WTC11 (cell line): ENCODE data around the gene ZBTB8B. TPM values are rescaled to one million over a fixed set of nuclear protein-coding genes. Genes with fewer than 3 reads are reported as not detected.
"Not testable (repeated sequence)": the region's sequence is repeated elsewhere in the genome, so short reads cannot be mapped to it uniquely, and the experiment has no call there.

Experiments used
- ATAC-seq: fragments of 200-7000 bp; cut with Tn5 transposase; 2 replicates; pipeline ENCODE4 v1.10.0; 2021; ENCODE audit warnings: mild to moderate bottlenecking, moderate library complexity
- CTCF ChIA-PET: fragments of 300-600 bp; sonication (Branson Sonifier 250); formaldehyde crosslinking; loops from one replicate; lab custom pipeline; 2021; ENCODE audit warnings: antibody characterized with exemption; lab: Charles Lee
- POLR2A ChIA-PET: fragments of 350-600 bp; sonication (Branson Sonifier 250); formaldehyde crosslinking; loops from one replicate; lab custom pipeline; 2021; ENCODE audit warnings: antibody characterized with exemption; lab: Charles Lee
- DNase-seq: peaks from one replicate; pipeline ENCODE4 v3.0.0; 2021; ENCODE audit warnings: low spot score
- H3K27ac Mint-ChIP-seq: 2 replicates; pipeline ENCODE4 v1.8.0; 2021; ENCODE audit warnings: mixed read lengths
- H3K27me3 Mint-ChIP-seq: 2 replicates; pipeline ENCODE4 v1.8.0; 2021; ENCODE audit warnings: low read depth, mild to moderate bottlenecking, moderate library complexity, mixed read lengths
- H3K36me3 Mint-ChIP-seq: 2 replicates; pipeline ENCODE4 v1.8.0; 2021; ENCODE audit warnings: mixed read lengths
- H3K4me1 Mint-ChIP-seq: 2 replicates; pipeline ENCODE4 v1.8.0; 2022; ENCODE audit warnings: mixed read lengths
- H3K4me3 Mint-ChIP-seq: 2 replicates; pipeline ENCODE4 v1.8.0; 2021; ENCODE audit warnings: mild to moderate bottlenecking, moderate library complexity, mixed read lengths
- H3K9me3 Mint-ChIP-seq: 2 replicates; pipeline ENCODE4 v1.8.0; 2021; ENCODE audit warnings: mixed read lengths
- ATF3 ChIP-seq: sonication (generic); formaldehyde crosslinking; conservative IDR thresholded peaks from 2 replicates; pipeline ENCODE4 v1.8.1; 2022; ENCODE audit warnings: mild to moderate bottlenecking, missing genetic modification reagents
- ATF6 ChIP-seq: sonication (generic); formaldehyde crosslinking; IDR thresholded peaks from 2 replicates; pipeline ENCODE4 v1.8.1; 2023; ENCODE audit warnings: mild to moderate bottlenecking, missing genetic modification reagents
- ESRRA ChIP-seq: sonication (generic); formaldehyde crosslinking; IDR thresholded peaks from 2 replicates; pipeline ENCODE4 v1.8.1; 2022; ENCODE audit warnings: mild to moderate bottlenecking, missing genetic modification reagents, borderline replicate concordance
- GRHL2 ChIP-seq: fragments of 250-450 bp; sonication (Bioruptor Pico); IDR thresholded peaks from 2 replicates; pipeline ENCODE4 v1.8.0; 2022; ENCODE audit warnings: mild to moderate bottlenecking, moderate library complexity; ENCODE audit not compliant: insufficient replicate concordance, severe bottlenecking
- GTF2I ChIP-seq: fragments of 250-450 bp; sonication (Bioruptor Pico); conservative IDR thresholded peaks from 2 replicates; pipeline ENCODE4 v1.4.0; 2021; ENCODE audit warnings: mild to moderate bottlenecking
- HMGXB4 ChIP-seq: sonication (generic); formaldehyde crosslinking; IDR thresholded peaks from 2 replicates; pipeline ENCODE4 v1.8.1; 2023; ENCODE audit warnings: mild to moderate bottlenecking, moderate library complexity, missing genetic modification reagents
- KAT7 ChIP-seq: sonication (generic); formaldehyde crosslinking; IDR thresholded peaks from 2 replicates; pipeline ENCODE4 v1.8.1; 2023; ENCODE audit warnings: missing genetic modification reagents, mild to moderate bottlenecking, borderline replicate concordance
- MYBL2 ChIP-seq: sonication (generic); formaldehyde crosslinking; IDR thresholded peaks from 2 replicates; pipeline ENCODE4 v1.8.1; 2023; ENCODE audit warnings: mild to moderate bottlenecking, moderate library complexity, missing genetic modification reagents
- NFE2L1 ChIP-seq: sonication (generic); formaldehyde crosslinking; IDR thresholded peaks from 2 replicates; pipeline ENCODE4 v1.8.1; 2023; ENCODE audit warnings: missing genetic modification reagents
- NR1H2 ChIP-seq: sonication (generic); formaldehyde crosslinking; IDR thresholded peaks from 2 replicates; pipeline ENCODE4 v1.9.0; 2021; ENCODE audit warnings: mild to moderate bottlenecking, moderate library complexity, missing genetic modification reagents
- OVOL2 ChIP-seq: fragments of 250-450 bp; sonication (Bioruptor Pico); IDR thresholded peaks from 2 replicates; pipeline ENCODE4 v1.9.0; 2021; ENCODE audit warnings: mild to moderate bottlenecking, borderline replicate concordance
- RORB ChIP-seq: fragments of 250-450 bp; sonication (Bioruptor Pico); IDR thresholded peaks from 2 replicates; pipeline ENCODE4 v1.9.0; 2021; ENCODE audit warnings: mild to moderate bottlenecking
- SMAD4 ChIP-seq: sonication (generic); formaldehyde crosslinking; IDR thresholded peaks from 2 replicates; pipeline ENCODE4 v1.8.0; 2022; ENCODE audit warnings: mild to moderate bottlenecking, missing genetic modification reagents
- SOX15 ChIP-seq: fragments of 250-450 bp; sonication (Bioruptor Pico); IDR thresholded peaks from 2 replicates; pipeline ENCODE4 v1.9.0; 2021; ENCODE audit warnings: mild to moderate bottlenecking
- TEAD4 ChIP-seq: sonication (generic); formaldehyde crosslinking; IDR thresholded peaks from 2 replicates; pipeline ENCODE4 v1.8.0; 2022; ENCODE audit warnings: mild to moderate bottlenecking, missing genetic modification reagents
- ZNF423 ChIP-seq: fragments of 250-450 bp; sonication (Bioruptor Pico); IDR thresholded peaks from 2 replicates; pipeline ENCODE4 v2.1.2; 2022; ENCODE audit warnings: mild to moderate bottlenecking, moderate library complexity
- total RNA-seq: library from RNA; stranded (reverse); gene quantifications from 3 replicates; pipeline ENCODE4 v1.2.3, GENCODE V29; 2021
- TF ChIP-seq, protein P1 (sequence below): sonication (generic); formaldehyde crosslinking; IDR thresholded peaks from 2 replicates; pipeline ENCODE4 v1.8.0; 2022; ENCODE audit warnings: missing genetic modification reagents
- TF ChIP-seq, protein P2 (sequence below): sonication (generic); formaldehyde crosslinking; IDR thresholded peaks from 2 replicates; pipeline ENCODE4 v1.8.0; 2023; ENCODE audit warnings: mild to moderate bottlenecking, missing genetic modification reagents
- TF ChIP-seq, protein P3 (sequence below): fragments of 250-450 bp; sonication (Bioruptor Pico); IDR thresholded peaks from 2 replicates; pipeline ENCODE4 v1.9.0; 2021; ENCODE audit warnings: mild to moderate bottlenecking, borderline replicate concordance

ZBTB8B gene
- total RNA-seq, 1 experiment from 2014 or later, result 2.7 TPM

GRCh38 chr1:32471695-32472362, 7.0 kb downstream of the ZBTB8B start:
- no peak overlapping the region for H3K4me3 Mint-ChIP-seq
- no peaks in the 10 kb centered on the region for H3K27me3 Mint-ChIP-seq
- H3K27ac Mint-ChIP-seq, result no peak overlapping the region
- H3K9me3 Mint-ChIP-seq, result no peaks in the 10 kb centered on the region
- no peak for TF ChIP-seq HMGXB4
- TF ChIP-seq NR1H2 (CRISPR knock-in tag), result no peak
- TF ChIP-seq, protein P1, sequence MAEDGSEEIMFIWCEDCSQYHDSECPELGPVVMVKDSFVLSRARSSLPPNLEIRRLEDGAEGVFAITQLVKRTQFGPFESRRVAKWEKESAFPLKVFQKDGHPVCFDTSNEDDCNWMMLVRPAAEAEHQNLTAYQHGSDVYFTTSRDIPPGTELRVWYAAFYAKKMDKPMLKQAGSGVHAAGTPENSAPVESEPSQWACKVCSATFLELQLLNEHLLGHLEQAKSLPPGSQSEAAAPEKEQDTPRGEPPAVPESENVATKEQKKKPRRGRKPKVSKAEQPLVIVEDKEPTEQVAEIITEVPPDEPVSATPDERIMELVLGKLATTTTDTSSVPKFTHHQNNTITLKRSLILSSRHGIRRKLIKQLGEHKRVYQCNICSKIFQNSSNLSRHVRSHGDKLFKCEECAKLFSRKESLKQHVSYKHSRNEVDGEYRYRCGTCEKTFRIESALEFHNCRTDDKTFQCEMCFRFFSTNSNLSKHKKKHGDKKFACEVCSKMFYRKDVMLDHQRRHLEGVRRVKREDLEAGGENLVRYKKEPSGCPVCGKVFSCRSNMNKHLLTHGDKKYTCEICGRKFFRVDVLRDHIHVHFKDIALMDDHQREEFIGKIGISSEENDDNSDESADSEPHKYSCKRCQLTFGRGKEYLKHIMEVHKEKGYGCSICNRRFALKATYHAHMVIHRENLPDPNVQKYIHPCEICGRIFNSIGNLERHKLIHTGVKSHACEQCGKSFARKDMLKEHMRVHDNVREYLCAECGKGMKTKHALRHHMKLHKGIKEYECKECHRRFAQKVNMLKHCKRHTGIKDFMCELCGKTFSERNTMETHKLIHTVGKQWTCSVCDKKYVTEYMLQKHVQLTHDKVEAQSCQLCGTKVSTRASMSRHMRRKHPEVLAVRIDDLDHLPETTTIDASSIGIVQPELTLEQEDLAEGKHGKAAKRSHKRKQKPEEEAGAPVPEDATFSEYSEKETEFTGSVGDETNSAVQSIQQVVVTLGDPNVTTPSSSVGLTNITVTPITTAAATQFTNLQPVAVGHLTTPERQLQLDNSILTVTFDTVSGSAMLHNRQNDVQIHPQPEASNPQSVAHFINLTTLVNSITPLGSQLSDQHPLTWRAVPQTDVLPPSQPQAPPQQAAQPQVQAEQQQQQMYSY (CRISPR knock-in tag), result no peak
- TF ChIP-seq ESRRA, result no peak
- no peak for TF ChIP-seq RORB (CRISPR knock-in tag)
- TF ChIP-seq MYBL2 (CRISPR knock-in tag), result no peak
- TF ChIP-seq, protein P2, sequence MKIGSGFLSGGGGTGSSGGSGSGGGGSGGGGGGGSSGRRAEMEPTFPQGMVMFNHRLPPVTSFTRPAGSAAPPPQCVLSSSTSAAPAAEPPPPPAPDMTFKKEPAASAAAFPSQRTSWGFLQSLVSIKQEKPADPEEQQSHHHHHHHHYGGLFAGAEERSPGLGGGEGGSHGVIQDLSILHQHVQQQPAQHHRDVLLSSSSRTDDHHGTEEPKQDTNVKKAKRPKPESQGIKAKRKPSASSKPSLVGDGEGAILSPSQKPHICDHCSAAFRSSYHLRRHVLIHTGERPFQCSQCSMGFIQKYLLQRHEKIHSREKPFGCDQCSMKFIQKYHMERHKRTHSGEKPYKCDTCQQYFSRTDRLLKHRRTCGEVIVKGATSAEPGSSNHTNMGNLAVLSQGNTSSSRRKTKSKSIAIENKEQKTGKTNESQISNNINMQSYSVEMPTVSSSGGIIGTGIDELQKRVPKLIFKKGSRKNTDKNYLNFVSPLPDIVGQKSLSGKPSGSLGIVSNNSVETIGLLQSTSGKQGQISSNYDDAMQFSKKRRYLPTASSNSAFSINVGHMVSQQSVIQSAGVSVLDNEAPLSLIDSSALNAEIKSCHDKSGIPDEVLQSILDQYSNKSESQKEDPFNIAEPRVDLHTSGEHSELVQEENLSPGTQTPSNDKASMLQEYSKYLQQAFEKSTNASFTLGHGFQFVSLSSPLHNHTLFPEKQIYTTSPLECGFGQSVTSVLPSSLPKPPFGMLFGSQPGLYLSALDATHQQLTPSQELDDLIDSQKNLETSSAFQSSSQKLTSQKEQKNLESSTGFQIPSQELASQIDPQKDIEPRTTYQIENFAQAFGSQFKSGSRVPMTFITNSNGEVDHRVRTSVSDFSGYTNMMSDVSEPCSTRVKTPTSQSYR, result no peak
- TF ChIP-seq GRHL2 (CRISPR knock-in tag), result no peak
- TF ChIP-seq SMAD4 (CRISPR knock-in tag), result no peak
- no peak for TF ChIP-seq ZNF423
- no peak for TF ChIP-seq KAT7 (CRISPR knock-in tag)
- TF ChIP-seq SOX15 (CRISPR knock-in tag), result no peak
- TF ChIP-seq GTF2I (CRISPR knock-in tag), result no peak
- TF ChIP-seq OVOL2 (CRISPR knock-in tag), result no peak
- TF ChIP-seq, protein P3, sequence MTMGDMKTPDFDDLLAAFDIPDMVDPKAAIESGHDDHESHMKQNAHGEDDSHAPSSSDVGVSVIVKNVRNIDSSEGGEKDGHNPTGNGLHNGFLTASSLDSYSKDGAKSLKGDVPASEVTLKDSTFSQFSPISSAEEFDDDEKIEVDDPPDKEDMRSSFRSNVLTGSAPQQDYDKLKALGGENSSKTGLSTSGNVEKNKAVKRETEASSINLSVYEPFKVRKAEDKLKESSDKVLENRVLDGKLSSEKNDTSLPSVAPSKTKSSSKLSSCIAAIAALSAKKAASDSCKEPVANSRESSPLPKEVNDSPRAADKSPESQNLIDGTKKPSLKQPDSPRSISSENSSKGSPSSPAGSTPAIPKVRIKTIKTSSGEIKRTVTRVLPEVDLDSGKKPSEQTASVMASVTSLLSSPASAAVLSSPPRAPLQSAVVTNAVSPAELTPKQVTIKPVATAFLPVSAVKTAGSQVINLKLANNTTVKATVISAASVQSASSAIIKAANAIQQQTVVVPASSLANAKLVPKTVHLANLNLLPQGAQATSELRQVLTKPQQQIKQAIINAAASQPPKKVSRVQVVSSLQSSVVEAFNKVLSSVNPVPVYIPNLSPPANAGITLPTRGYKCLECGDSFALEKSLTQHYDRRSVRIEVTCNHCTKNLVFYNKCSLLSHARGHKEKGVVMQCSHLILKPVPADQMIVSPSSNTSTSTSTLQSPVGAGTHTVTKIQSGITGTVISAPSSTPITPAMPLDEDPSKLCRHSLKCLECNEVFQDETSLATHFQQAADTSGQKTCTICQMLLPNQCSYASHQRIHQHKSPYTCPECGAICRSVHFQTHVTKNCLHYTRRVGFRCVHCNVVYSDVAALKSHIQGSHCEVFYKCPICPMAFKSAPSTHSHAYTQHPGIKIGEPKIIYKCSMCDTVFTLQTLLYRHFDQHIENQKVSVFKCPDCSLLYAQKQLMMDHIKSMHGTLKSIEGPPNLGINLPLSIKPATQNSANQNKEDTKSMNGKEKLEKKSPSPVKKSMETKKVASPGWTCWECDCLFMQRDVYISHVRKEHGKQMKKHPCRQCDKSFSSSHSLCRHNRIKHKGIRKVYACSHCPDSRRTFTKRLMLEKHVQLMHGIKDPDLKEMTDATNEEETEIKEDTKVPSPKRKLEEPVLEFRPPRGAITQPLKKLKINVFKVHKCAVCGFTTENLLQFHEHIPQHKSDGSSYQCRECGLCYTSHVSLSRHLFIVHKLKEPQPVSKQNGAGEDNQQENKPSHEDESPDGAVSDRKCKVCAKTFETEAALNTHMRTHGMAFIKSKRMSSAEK (CRISPR knock-in tag), result no peak
- no peak for TF ChIP-seq ATF3 (CRISPR knock-in tag)
- TF ChIP-seq TEAD4 (CRISPR knock-in tag), result no peak
- no peak for TF ChIP-seq ATF6 (CRISPR knock-in tag)
- TF ChIP-seq NFE2L1 (CRISPR knock-in tag), result no peak
- CTCF ChIA-PET, result no interaction called here
- no peak for ATAC-seq
- POLR2A ChIA-PET, result no interaction called here
- H3K4me1 Mint-ChIP-seq, result no peaks in the 10 kb centered on the region
- DNase-seq, result no peak
- no peaks in the 10 kb centered on the region for H3K36me3 Mint-ChIP-seq

GRCh38 chr1:32472966-32473365, 8.1 kb downstream of the ZBTB8B start:
- DNase-seq, H3K4me3 Mint-ChIP-seq, H3K36me3 Mint-ChIP-seq, POLR2A ChIA-PET, ATAC-seq, H3K4me1 Mint-ChIP-seq, H3K27me3 Mint-ChIP-seq, H3K9me3 Mint-ChIP-seq, H3K27ac Mint-ChIP-seq: not testable (repeated sequence)
- CTCF ChIA-PET, result interaction anchor here (0.8 to 1.1 kb wide), 2 partner anchors 24 to 72 kb away, joined by 3 to 7 read pairs; no protein-coding TSS in a partner anchor
